HG03103 (cell line): ENCODE results near the gene OSTF1.

Experiments used
- ATAC-seq: cut with Tn5 transposase; IDR thresholded peaks from one replicate; pipeline ENCODE4 v1.9.1; 2021; ENCODE audit warnings: low read depth; ENCODE audit not compliant: unreplicated experiment

Gene OSTF1

DNA sequence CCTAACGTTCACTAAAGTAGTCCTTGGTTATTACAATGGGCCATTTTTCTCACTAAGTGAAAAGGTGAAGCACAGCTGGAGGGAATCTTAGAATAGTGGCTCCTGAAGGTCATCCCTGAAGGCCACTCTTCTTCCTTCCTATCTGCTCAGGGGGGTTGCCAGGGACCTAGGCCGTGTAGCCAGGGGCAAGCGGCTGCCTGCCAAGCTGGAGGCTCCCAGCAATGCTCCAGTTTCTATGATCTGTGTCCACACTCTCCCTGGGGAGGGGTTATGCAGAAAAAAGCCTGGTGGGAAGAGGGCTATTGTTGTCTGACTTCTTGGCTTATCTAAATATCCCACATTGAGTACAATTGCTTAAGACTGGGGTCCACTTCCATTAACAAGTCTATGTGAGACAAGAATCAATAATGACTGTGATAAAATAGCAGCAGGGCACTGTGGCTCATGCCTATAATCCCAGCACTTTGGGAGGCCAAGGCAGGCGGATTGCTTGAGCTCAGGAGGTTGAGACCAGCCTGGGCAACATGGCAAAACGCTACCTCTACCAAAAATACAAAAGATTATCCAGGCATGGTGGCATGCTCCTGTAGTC, 4.1 kb upstream of the OSTF1 start:
- ATAC-seq, result no peak

- no peak for ATAC-seq
These were observed 2.7 kb upstream of the OSTF1 start for GRCh38 chr9:75085640-75086039.

GRCh38 chr9:75086541-75087288, 1.6 kb upstream of the OSTF1 start:
- no peak for ATAC-seq

GRCh38 chr9:75087289-75087823, 958 bp upstream of the OSTF1 start:
- no peak for ATAC-seq

DNA sequence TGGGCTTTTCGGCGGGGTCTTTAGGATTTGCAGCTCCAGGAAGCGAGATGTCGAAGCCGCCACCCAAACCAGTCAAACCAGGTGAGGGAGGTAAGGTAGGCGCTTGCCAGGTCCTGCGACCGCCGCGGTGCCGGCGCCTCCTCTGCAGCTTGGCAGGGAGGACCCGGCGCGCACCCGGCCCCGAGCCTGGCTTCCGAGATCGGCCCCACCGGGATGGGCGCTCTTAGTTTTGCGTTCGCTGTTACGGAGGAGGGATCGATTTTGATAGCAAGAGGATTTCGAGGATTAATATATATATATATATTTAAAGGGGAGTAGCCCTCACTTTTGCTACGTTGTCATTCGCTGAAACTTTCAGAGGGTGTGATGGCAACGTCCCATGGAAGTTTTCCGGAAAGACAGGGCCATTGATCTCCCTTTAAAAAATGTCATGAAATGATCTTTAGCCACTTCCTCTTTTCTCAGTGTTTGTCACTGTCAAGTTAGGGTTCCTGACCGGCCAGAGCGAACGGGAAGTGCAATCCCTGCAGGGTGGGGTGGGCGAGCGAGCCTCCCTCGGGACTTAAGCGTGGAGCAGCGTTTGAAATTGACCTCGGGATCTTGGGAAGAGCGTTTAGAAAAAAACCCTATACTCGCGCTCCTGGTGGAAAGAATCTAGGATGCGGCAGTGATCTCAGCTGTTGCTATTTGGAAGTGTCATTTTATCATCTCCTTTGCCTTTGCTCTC, 495 bp downstream of the OSTF1 start:
- peak; percentile 29 for ATAC-seq

DNA sequence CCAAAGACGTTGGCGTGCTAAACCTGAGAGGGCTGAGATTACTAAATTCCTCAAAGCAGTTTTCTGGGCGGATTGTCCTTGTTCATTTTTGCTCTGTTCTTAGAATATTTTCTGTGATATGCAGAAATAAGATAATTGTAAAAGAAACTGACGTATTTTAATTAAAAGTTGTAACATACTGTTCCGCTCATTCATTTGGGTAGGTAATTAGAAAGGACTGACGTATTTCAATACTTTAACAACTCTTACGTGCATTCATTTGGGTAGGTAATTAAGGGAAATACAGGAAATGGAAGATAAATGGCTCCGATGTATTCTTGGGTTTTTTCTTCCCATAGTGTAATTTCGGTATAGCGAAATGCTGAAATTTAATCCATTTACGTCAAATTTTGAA, 1.1 kb downstream of the OSTF1 start:
- no peak for ATAC-seq

- no peak for ATAC-seq
These were observed 2.3 kb downstream of the OSTF1 start for GRCh38 chr9:75090579-75090978.

DNA sequence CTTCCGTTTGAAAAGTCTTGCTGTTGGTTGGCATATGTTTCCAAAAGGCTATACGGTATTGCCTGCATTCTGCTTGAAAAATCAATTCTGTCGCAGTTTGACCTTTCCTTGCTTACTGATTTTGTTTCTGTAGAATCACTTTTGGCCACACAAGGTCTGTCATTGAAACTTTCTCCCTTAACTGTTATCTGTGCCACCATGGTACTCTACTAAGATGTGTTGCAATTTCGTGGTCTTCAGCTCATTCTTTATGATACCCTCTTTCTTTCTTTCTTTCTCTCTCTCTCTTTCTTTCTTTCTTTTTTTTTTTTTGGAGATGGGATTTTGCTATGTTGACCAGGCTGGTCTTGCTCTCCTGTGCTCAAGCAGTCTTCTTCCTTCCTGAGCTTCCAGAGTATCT, 4.5 kb downstream of the OSTF1 start:
- ATAC-seq, result no peak

DNA sequence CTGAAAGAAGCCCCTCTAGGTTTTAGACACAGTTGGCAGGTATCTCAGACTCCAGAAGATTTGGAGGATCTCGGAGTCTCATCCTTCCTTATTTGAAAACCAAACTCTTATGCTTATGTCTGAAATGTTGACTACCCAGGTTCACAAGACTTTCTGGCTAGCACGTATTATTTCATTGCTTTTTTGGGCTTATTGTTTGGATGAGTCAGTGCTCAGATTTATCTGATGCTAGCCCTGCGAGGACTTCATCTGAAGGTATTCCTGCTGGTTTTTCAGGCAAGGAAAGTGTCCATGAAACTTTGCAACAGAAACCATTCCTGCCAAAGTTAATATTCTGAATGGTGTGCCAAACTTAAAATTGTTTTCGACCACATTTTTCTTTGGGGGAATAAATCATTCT, 8.5 kb downstream of the OSTF1 start:
- no peak for ATAC-seq

- ATAC-seq, result no peak
These were observed 12.8 kb downstream of the OSTF1 start for GRCh38 chr9:75101004-75101588.

GRCh38 chr9:75102177-75102790, 14.0 kb downstream of the OSTF1 start:
- no peak for ATAC-seq

- ATAC-seq, result no peak
These were observed 16.3 kb downstream of the OSTF1 start for GRCh38 chr9:75104607-75105006.

DNA sequence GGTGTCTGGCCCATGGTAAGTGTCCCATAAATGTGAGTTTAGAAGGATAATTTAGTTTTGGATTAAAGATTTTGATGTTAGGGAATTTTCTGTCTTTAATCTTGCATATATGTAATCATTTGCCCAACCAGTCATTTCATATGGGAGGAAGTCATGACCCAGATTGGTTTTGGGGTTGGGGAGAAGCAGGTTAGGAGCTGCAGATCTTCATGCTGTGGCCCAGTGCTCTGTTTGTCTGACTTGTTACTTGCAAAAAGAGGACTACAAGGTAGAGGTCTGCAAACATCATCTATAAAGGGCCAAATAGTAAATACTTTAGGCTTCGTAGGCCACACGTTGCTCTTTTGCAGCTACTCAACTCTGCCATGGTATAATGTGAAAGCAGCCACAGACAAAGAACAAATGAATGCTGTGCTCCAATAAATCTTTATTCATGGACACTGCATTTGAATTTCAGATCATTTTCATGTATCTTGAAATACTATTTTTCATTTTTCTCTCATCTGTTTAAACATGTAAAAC, 16.8 kb downstream of the OSTF1 start:
- no peak for ATAC-seq

DNA sequence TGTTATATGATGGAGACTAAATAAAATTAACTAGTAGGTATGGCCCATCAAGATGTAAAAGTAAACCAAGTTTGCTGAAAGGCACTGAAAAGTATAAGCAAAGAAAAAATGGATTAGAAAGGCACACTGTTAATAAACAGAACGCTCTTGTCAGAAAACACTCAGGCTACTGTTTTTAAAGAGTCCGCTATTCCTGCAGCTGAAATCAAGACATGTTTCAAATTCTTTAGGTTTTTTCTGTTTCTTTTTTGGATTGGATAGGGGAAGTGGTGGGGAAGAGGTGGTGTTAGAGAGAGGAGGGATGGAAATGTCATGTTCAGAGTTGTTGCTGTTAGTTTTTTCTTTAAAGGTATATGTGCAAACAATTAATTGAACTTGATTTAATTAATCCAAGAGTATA, 17.5 kb downstream of the OSTF1 start:
- no peak for ATAC-seq

GRCh38 chr9:75106857-75107256, 18.5 kb downstream of the OSTF1 start:
- no peak for ATAC-seq

DNA sequence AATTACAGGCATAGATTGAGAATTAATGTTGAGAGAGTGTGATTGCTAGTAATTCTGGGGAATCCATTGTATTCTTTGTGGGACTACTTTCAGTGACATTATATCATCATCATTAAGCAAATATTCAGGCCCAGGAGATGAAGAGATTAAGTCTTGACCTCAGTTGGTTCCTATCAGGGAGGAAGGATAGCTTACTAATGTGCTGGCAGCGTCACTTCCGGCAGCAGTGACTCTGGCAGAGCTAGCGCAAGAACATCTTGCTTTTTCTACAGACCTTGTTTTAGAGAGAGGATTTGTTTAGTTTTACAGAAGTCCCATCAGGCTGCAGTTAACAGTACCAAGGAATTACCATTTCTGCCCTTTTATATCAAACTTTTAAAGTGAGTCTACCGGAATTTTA, 20.3 kb downstream of the OSTF1 start:
- no peak for ATAC-seq

DNA sequence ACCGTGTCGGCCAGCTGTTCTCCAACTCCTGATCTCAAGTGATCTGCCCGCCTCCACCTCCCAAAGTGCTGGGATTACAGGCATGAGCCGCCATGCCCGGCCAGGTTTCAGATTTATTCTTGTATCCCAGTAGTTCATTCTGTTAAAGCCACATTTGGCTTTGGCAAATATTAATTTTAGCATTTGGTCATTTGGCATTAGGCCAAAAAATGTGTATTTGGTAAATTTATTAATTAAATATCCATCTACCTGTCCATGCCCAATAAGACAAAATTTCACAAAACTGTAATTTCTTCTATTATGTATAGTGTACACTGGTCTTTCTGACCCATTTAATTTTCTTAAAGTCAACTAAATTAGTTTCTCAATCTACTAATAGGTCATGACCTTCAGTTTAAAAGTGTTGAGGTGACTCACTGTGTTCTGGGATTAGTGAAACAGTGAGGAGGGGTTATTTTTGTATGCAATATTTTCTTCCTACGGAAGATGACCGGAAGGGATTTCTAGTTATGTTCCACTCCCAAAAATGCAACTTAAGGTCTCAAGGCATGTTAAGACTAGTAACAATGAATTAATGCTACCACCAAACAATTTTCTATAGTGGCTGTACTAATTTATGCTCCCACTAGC, 21.0 kb downstream of the OSTF1 start:
- ATAC-seq, result no peak

GRCh38 chr9:75111019-75111622, 22.8 kb downstream of the OSTF1 start:
- no peak for ATAC-seq

GRCh38 chr9:75112789-75113188, 24.5 kb downstream of the OSTF1 start:
- ATAC-seq, result no peak

- no peak for ATAC-seq
These were observed 28.0 kb downstream of the OSTF1 start for GRCh38 chr9:75116306-75116705.
